ENCODE measurements around the gene WDFY1.
"Not testable (repeated sequence)": the region's sequence is repeated elsewhere in the genome, so short reads cannot be mapped to it uniquely, and the experiment has no call there.

WDFY1 gene

GRCh38 chr2:223880796-223881195 lies 64.3 kb downstream of the WDFY1 start:
- Histone ChIP-seq H3K36me3 (ENCODE audit: insufficient read depth, low read length) (peaks cover 6% of the 10 kb centered on the region; the same call in 1 of the 2 replicates), H3K27ac (ENCODE audit: low read depth, low read length, poor library complexity, severe bottlenecking) (no peak overlapping the region), H3K4me3 (ENCODE audit: low read depth, low read length, poor library complexity, severe bottlenecking) (no peak overlapping the region), H3K9ac (ENCODE audit: low read length) (no peak overlapping the region), H3K27me3 (ENCODE audit: insufficient read depth, low read length) (no peaks in the 10 kb centered on the region), H3K79me2 (ENCODE audit: insufficient read depth, low read length) (no peaks in the 10 kb centered on the region), H3K4me1 (ENCODE audit: insufficient read depth, low read length, severe bottlenecking) (no peaks in the 10 kb centered on the region), H3K9me3 (ENCODE audit: low read length) (no peaks in the 10 kb centered on the region), H4K20me1 (ENCODE audit: insufficient read depth, low read length) (no peaks in the 10 kb centered on the region), H3K4me2 (ENCODE audit: low read length) (no peak overlapping the region), H2AFZ (ENCODE audit: low read length) (no peak overlapping the region), H3F3A (ENCODE audit: insufficient read depth, low read length) (no peaks in the 10 kb centered on the region), H3K9me2 (ENCODE audit: low read depth, low read length) (no peaks in the 10 kb centered on the region)
- TF ChIP-seq EZH2 (IDR thresholded peaks at IDR 0.05; ENCODE audit: borderline replicate concordance, low read length) (no peak), CTCF (IDR thresholded peaks at IDR 0.05; ENCODE audit: low read length) (no peak)

- Histone ChIP-seq H3K9me2 (ENCODE audit: low read depth, low read length) (no peaks in the 10 kb centered on the region), H3K4me2 (ENCODE audit: low read length) (no peak overlapping the region), H3F3A (ENCODE audit: insufficient read depth, low read length) (no peaks in the 10 kb centered on the region), H2AFZ (ENCODE audit: low read length) (no peak overlapping the region), H3K27me3 (ENCODE audit: insufficient read depth, low read length) (no peaks in the 10 kb centered on the region), H3K36me3 (ENCODE audit: insufficient read depth, low read length) (peaks cover 6% of the 10 kb centered on the region; the same call in 1 of the 2 replicates), H3K4me3 (ENCODE audit: low read depth, low read length, poor library complexity, severe bottlenecking) (no peak overlapping the region), H3K79me2 (ENCODE audit: insufficient read depth, low read length) (no peaks in the 10 kb centered on the region), H3K27ac (ENCODE audit: low read depth, low read length, poor library complexity, severe bottlenecking) (no peak overlapping the region), H3K9ac (ENCODE audit: low read length) (no peak overlapping the region), H4K20me1 (ENCODE audit: insufficient read depth, low read length) (no peaks in the 10 kb centered on the region), H3K4me1 (ENCODE audit: insufficient read depth, low read length, severe bottlenecking) (no peaks in the 10 kb centered on the region), H3K9me3 (ENCODE audit: low read length) (no peaks in the 10 kb centered on the region)
- no peak for TF ChIP-seq CTCF (IDR thresholded peaks at IDR 0.05; ENCODE audit: low read length)
Observed at GRCh38 chr2:223877721-223878410, 67.3 kb downstream of the WDFY1 start.

GRCh38 chr2:223873672-223874071 lies 71.5 kb downstream of the WDFY1 start:
- H3F3A ChIP-seq (ENCODE audit: insufficient read depth, low read length), result no peaks in the 10 kb centered on the region
- TF ChIP-seq CTCF (IDR thresholded peaks at IDR 0.05; ENCODE audit: low read length) (no peak), EZH2 (IDR thresholded peaks at IDR 0.05; ENCODE audit: borderline replicate concordance, low read length) (no peak)

GRCh38 chr2:223872772-223873171 lies 72.4 kb downstream of the WDFY1 start:
- H3F3A ChIP-seq (ENCODE audit: insufficient read depth, low read length); H3K27ac ChIP-seq (ENCODE audit: low read depth, low read length, poor library complexity, severe bottlenecking); H3K4me1 ChIP-seq (ENCODE audit: insufficient read depth, low read length, severe bottlenecking); H3K9me3 ChIP-seq (ENCODE audit: low read length); H3K9me2 ChIP-seq (ENCODE audit: low read depth, low read length); H3K4me2 ChIP-seq (ENCODE audit: low read length); H3K36me3 ChIP-seq (ENCODE audit: insufficient read depth, low read length); H3K9ac ChIP-seq (ENCODE audit: low read length); H3K79me2 ChIP-seq (ENCODE audit: insufficient read depth, low read length); H4K20me1 ChIP-seq (ENCODE audit: insufficient read depth, low read length); H3K27me3 ChIP-seq (ENCODE audit: insufficient read depth, low read length); H2AFZ ChIP-seq (ENCODE audit: low read length); H3K4me3 ChIP-seq (ENCODE audit: low read depth, low read length, poor library complexity, severe bottlenecking): not testable (repeated sequence)

More at GRCh38 chr2:223873672-223874071, 71.5 kb downstream of the WDFY1 start:
- H3K27ac ChIP-seq (ENCODE audit: low read depth, low read length, poor library complexity, severe bottlenecking), result no peak overlapping the region
- no peak overlapping the region for H2AFZ ChIP-seq (ENCODE audit: low read length)
- H3K9me2 ChIP-seq (ENCODE audit: low read depth, low read length), result no peaks in the 10 kb centered on the region
- H3K4me3 ChIP-seq (ENCODE audit: low read depth, low read length, poor library complexity, severe bottlenecking), result no peak overlapping the region
- no peaks in the 10 kb centered on the region for H3K27me3 ChIP-seq (ENCODE audit: insufficient read depth, low read length)
- no peaks in the 10 kb centered on the region for H3K79me2 ChIP-seq (ENCODE audit: insufficient read depth, low read length)
- H3K36me3 ChIP-seq (ENCODE audit: insufficient read depth, low read length), result no peaks in the 10 kb centered on the region; the same call in 1 of the 2 replicates
- H3K4me2 ChIP-seq (ENCODE audit: low read length), result no peak overlapping the region
- no peaks in the 10 kb centered on the region for H3K9me3 ChIP-seq (ENCODE audit: low read length)
- H3K9ac ChIP-seq (ENCODE audit: low read length), result no peak overlapping the region
- H4K20me1 ChIP-seq (ENCODE audit: insufficient read depth, low read length), result no peaks in the 10 kb centered on the region
- no peaks in the 10 kb centered on the region for H3K4me1 ChIP-seq (ENCODE audit: insufficient read depth, low read length, severe bottlenecking)

GRCh38 chr2:223871661-223872060 lies 73.5 kb downstream of the WDFY1 start:
- not testable (repeated sequence) for H3F3A ChIP-seq (ENCODE audit: insufficient read depth, low read length); H3K79me2 ChIP-seq (ENCODE audit: insufficient read depth, low read length); H3K4me3 ChIP-seq (ENCODE audit: low read depth, low read length, poor library complexity, severe bottlenecking); H3K27ac ChIP-seq (ENCODE audit: low read depth, low read length, poor library complexity, severe bottlenecking); H3K9me2 ChIP-seq (ENCODE audit: low read depth, low read length); H3K9me3 ChIP-seq (ENCODE audit: low read length); H3K9ac ChIP-seq (ENCODE audit: low read length); H3K36me3 ChIP-seq (ENCODE audit: insufficient read depth, low read length); H3K4me2 ChIP-seq (ENCODE audit: low read length); H3K4me1 ChIP-seq (ENCODE audit: insufficient read depth, low read length, severe bottlenecking); H2AFZ ChIP-seq (ENCODE audit: low read length); H3K27me3 ChIP-seq (ENCODE audit: insufficient read depth, low read length); H4K20me1 ChIP-seq (ENCODE audit: insufficient read depth, low read length)
